HepG2 (cell line): Measurements from ENCODE around the gene CDK6. TPM values are rescaled to one million over a fixed set of nuclear protein-coding genes. Genes with fewer than 3 reads are reported as not detected.

Experiments used
- CHCHD3 ChIP-seq: sonication (generic); formaldehyde crosslinking; IDR thresholded peaks from 2 replicates; pipeline ENCODE4 v1.8.0; 2022; ENCODE audit warnings: mild to moderate bottlenecking, missing genetic modification reagents, moderate library complexity
- CREM ChIP-seq, 2 experiments: sonication (generic) in 1 of 2; formaldehyde crosslinking in 1 of 2; IDR thresholded peaks; 2 replicates each; pipeline versions ENCODE4 v1.4.0 to v1.6.1; 2016 to 2020; ENCODE audit warnings: antibody characterized with exemption in 1 of 2, mild to moderate bottlenecking in 1 of 2, missing genetic modification reagents in 1 of 2
- FOXM1 ChIP-seq: sonication (generic); formaldehyde crosslinking; IDR thresholded peaks from 2 replicates; pipeline ENCODE4 v1.5.0; 2020; ENCODE audit warnings: missing genetic modification reagents
- KAT7 ChIP-seq: IDR thresholded peaks from 2 replicates; pipeline ENCODE4 v1.6.1; 2018; ENCODE audit warnings: borderline replicate concordance, missing compliant biosample characterization
- MEIS2 ChIP-seq: sonication (generic); formaldehyde crosslinking; IDR thresholded peaks from 2 replicates; pipeline ENCODE4 v1.9.0; 2021; ENCODE audit warnings: mild to moderate bottlenecking, missing genetic modification reagents
- MIER3 ChIP-seq: IDR thresholded peaks from 2 replicates; pipeline ENCODE4 v1.6.1; 2016; ENCODE audit warnings: missing compliant biosample characterization, borderline replicate concordance
- NCOA2 ChIP-seq: sonication (generic); formaldehyde crosslinking; IDR thresholded peaks from 2 replicates; pipeline ENCODE4 v1.8.0; 2022; ENCODE audit warnings: inconsistent platforms
- NFE2L2 ChIP-seq: fragments of 150-350 bp; IDR thresholded peaks from 2 replicates; pipeline ENCODE4 v1.6.1; 2014; ENCODE audit warnings: low read length
- NFKB2 ChIP-seq: sonication (generic); formaldehyde crosslinking; IDR thresholded peaks from 2 replicates; pipeline ENCODE4 v1.4.0; 2020; ENCODE audit warnings: missing genetic modification reagents, borderline replicate concordance
- SIX4 ChIP-seq: sonication (generic); formaldehyde crosslinking; IDR thresholded peaks from 2 replicates; pipeline ENCODE4 v1.4.0; 2020; ENCODE audit warnings: missing genetic modification reagents
- ZFP37 ChIP-seq: sonication (generic); formaldehyde crosslinking; IDR thresholded peaks from 2 replicates; pipeline ENCODE4 v1.4.0; 2020; ENCODE audit warnings: missing genetic modification reagents, borderline replicate concordance
- ZNF337 ChIP-seq: sonication (generic); formaldehyde crosslinking; IDR thresholded peaks from 2 replicates; pipeline ENCODE4 v1.5.1; 2020; ENCODE audit warnings: missing genetic modification reagents, low read depth, mild to moderate bottlenecking, borderline replicate concordance
- polyA plus RNA-seq, 8 experiments: library from polyadenylated mRNA; depleted of rRNA in 3 of 8; stranded (reverse) in 7 of 8; unstranded in 1 of 8; fragments of >200 nt; fragmentation: Illumina TruSeq in 4 of 8; extraction: Trizol in 4 of 8; gene quantifications; 2 replicates each; pipeline versions ENCODE4 v1.2.1 to v1.2.3, GENCODE V29; 2011 to 2016; ENCODE audit warnings: low read depth in 4 of 8, missing spikeins in 1 of 8, mixed read lengths in 1 of 8; ENCODE audit not compliant: insufficient read depth in 1 of 8
- total RNA-seq, 5 experiments: library from RNA; depleted of rRNA; stranded (reverse); fragments of >200 nt; fragmentation: Illumina TruSeq; extraction: Trizol; gene quantifications; 2 replicates each; pipeline ENCODE4 v1.2.3, GENCODE V29; 2016; ENCODE audit warnings: low read depth in 1 of 5
- TF ChIP-seq, protein P1 (sequence below): sonication (generic); formaldehyde crosslinking; conservative IDR thresholded peaks from 2 replicates; pipeline ENCODE4 v1.8.0; 2022; ENCODE audit warnings: missing genetic modification reagents
- TF ChIP-seq, protein P2 (sequence below): sonication (generic); formaldehyde crosslinking; IDR thresholded peaks from 2 replicates; pipeline ENCODE4 v1.4.0; 2020; ENCODE audit warnings: missing genetic modification reagents
- TF ChIP-seq, protein P3 (sequence below): sonication (generic); formaldehyde crosslinking; IDR thresholded peaks from 2 replicates; pipeline ENCODE4 v1.4.0; 2020; ENCODE audit warnings: mild to moderate bottlenecking, missing genetic modification reagents
- TF ChIP-seq, protein P4 (sequence below): sonication (generic); formaldehyde crosslinking; IDR thresholded peaks from 2 replicates; pipeline ENCODE4 v1.9.0; 2021; ENCODE audit warnings: missing genetic modification reagents, mild to moderate bottlenecking, borderline replicate concordance

CDK6 gene
- total and polyA plus RNA-seq, 2 of the 13 experiments (the other 11 are each of a cell fraction or from before 2014, with no cell fraction given): 34.6 to 90.8 TPM

DNA sequence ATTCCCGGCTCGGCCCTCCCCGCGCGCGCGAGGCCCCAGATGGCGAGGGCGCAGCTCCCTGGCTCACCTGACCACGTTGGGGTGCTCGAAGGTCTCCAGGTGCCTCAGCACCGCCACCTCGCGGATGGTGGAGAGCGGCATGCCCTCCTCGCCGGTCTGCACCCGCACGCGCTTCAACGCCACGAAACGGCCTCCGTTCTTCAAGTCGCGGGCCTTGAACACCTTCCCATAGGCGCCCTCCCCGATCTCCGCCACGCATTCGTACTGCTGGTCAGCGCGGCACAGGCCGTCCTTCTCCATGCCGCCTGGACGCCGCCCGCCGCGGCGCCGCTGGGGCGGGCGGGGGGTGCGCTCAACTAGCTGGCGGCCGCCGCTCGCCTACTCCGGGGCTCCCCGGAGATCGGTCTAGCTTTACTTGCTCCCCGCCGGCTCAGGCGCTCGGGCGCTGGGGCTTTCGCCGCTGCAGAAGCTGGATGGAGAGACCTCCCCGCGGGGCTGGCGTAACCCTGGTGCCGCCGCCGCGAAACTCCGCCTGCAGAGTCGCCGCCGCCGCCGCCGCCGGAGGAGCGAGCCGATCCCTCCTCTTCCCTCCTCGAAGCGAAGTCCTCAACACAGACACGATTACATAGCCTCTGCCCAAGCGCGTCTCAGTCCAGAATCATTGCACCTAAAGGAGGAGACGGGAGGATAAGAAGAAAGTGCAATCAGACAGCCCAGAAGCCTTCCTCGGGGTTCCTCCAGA lies 3.2 kb downstream of the CDK6 start (continued):
- TF ChIP-seq CREM (IDR thresholded peaks at IDR 0.05) (no peak), CREM (CRISPR knock-in tag; IDR thresholded peaks at IDR 0.05) (no peak), FOXM1 (CRISPR knock-in tag) (no peak), NFE2L2 (no peak), KAT7 (peak; percentile 95), ZFP37 (no peak), NFKB2 (peak; percentile 91; the same call in 1 of the 2 replicates), MEIS2 (CRISPR knock-in tag) (no peak), SIX4 (CRISPR knock-in tag) (peak; percentile 35; the same call in 1 of the 2 replicates), NCOA2 (CRISPR knock-in tag) (no peak; the same call in 1 of the 2 replicates), CHCHD3 (CRISPR knock-in tag) (peak; percentile 62; the same call in 1 of the 2 replicates), MIER3 (CRISPR knock-in tag) (peak; percentile 43; the same call in 1 of the 2 replicates), ZNF337 (CRISPR knock-in tag) (no peak)
- TF ChIP-seq, protein P1, sequence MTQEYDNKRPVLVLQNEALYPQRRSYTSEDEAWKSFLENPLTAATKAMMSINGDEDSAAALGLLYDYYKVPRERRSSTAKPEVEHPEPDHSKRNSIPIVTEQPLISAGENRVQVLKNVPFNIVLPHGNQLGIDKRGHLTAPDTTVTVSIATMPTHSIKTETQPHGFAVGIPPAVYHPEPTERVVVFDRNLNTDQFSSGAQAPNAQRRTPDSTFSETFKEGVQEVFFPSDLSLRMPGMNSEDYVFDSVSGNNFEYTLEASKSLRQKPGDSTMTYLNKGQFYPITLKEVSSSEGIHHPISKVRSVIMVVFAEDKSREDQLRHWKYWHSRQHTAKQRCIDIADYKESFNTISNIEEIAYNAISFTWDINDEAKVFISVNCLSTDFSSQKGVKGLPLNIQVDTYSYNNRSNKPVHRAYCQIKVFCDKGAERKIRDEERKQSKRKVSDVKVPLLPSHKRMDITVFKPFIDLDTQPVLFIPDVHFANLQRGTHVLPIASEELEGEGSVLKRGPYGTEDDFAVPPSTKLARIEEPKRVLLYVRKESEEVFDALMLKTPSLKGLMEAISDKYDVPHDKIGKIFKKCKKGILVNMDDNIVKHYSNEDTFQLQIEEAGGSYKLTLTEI (CRISPR knock-in tag): no peak
- TF ChIP-seq, protein P2, sequence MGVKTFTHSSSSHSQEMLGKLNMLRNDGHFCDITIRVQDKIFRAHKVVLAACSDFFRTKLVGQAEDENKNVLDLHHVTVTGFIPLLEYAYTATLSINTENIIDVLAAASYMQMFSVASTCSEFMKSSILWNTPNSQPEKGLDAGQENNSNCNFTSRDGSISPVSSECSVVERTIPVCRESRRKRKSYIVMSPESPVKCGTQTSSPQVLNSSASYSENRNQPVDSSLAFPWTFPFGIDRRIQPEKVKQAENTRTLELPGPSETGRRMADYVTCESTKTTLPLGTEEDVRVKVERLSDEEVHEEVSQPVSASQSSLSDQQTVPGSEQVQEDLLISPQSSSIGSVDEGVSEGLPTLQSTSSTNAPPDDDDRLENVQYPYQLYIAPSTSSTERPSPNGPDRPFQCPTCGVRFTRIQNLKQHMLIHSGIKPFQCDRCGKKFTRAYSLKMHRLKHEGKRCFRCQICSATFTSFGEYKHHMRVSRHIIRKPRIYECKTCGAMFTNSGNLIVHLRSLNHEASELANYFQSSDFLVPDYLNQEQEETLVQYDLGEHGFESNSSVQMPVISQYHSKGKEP (CRISPR knock-in tag): no peak
- TF ChIP-seq, protein P3, sequence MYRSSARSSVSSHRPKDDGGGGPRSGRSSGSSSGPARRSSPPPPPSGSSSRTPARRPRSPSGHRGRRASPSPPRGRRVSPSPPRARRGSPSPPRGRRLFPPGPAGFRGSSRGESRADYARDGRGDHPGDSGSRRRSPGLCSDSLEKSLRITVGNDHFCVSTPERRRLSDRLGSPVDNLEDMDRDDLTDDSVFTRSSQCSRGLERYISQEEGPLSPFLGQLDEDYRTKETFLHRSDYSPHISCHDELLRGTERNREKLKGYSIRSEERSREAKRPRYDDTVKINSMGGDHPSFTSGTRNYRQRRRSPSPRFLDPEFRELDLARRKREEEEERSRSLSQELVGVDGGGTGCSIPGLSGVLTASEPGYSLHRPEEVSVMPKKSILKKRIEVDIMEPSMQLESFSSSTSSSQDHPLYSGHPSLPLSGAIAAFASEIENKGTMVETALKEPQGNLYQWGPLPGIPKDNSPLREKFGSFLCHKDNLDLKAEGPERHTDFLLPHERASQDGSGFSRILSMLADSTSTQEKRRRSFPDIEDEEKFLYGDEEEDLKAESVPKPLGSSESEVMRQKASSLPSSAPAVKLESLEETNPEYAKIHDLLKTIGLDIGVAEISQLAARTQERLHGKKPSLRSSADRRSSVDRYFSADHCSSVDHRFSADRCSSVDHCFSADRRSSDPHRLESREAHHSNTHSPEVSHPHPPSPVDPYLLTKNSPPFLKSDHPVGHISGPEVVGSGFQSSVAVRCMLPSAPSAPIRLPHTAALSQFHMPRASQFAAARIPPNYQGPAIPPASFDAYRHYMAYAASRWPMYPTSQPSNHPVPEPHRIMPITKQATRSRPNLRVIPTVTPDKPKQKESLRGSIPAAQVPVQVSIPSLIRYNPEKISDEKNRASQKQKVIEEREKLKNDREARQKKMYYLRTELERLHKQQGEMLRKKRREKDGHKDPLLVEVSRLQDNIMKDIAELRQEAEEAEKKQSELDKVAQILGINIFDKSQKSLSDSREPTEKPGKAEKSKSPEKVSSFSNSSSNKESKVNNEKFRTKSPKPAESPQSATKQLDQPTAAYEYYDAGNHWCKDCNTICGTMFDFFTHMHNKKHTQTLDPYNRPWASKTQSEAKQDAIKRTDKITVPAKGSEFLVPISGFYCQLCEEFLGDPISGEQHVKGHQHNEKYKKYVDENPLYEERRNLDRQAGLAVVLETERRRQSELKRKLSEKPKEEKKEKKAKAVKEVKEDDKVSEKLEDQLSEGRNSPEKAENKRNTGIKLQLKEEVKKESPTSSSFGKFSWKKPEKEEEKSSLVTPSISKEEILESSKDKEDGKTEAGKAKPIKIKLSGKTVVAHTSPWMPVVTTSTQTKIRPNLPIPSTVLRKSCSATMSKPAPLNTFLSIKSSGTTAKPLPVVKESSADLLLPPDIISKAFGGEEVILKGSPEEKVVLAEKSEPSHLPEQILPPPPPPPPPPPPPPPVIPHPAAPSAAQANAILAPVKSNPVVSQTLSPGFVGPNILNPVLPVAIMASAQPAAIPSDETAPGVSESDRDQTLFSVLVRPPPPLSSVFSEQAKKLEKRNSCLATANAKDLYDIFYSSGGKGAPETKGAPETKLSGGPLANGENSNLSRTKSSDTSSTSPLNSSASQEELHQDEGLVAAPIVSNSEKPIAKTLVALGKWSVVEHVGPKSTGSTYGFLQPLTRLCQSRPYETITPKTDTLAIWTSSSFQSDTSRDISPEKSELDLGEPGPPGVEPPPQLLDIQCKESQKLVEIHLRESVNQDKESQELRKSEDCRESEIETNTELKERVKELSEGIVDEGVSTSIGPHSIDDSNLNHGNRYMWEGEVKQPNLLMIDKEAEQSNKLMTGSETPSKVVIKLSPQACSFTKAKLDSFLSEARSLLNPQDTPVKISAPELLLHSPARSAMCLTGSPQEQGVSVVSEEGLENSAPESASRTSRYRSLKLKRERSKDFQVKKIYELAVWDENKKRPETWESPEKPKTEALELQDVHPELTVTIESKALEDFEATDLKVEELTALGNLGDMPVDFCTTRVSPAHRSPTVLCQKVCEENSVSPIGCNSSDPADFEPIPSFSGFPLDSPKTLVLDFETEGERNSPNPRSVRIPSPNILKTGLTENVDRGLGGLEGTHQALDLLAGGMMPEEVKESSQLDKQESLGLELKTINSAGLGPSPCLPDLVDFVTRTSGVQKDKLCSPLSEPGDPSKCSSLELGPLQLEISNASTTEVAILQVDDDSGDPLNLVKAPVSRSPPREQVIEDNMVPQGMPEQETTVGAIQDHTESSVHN (CRISPR knock-in tag): no peak
- TF ChIP-seq, protein P4, sequence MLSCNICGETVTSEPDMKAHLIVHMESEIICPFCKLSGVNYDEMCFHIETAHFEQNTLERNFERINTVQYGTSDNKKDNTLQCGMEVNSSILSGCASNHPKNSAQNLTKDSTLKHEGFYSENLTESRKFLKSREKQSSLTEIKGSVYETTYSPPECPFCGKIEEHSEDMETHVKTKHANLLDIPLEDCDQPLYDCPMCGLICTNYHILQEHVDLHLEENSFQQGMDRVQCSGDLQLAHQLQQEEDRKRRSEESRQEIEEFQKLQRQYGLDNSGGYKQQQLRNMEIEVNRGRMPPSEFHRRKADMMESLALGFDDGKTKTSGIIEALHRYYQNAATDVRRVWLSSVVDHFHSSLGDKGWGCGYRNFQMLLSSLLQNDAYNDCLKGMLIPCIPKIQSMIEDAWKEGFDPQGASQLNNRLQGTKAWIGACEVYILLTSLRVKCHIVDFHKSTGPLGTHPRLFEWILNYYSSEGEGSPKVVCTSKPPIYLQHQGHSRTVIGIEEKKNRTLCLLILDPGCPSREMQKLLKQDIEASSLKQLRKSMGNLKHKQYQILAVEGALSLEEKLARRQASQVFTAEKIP (CRISPR knock-in tag): no peak
